Femur (tissue), 1 donor: ENCODE data around the gene ADH6.
A peak's percentile ranks its signal among the peaks of the same experiment; 100 is the strongest.
"Not testable (repeated sequence)": the region's sequence is repeated elsewhere in the genome, so short reads cannot be mapped to it uniquely, and the experiment has no call there.

ENCODE experiments used
- DNase-seq: peaks from one replicate; pipeline ENCODE4 v3.0.0-alpha.2; 2017

Gene ADH6

DNA sequence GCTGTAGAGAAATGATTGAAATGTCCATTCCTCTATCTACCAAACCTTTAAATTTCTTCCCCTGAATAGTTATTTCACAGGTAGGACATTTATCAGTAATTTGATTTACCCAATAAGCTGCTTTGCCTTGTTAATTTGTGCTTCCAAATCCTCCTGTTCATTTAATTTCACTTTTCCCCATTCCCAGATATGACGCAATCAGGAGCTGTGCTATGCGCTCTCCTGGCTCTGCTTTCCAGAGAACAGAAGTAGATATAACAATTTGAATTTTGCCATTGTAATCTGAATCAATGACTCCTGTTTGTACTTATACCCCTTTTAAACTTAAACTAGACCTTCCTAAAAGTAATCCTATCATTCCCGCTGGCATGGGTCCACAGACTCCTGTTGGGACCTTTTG is 29.1 kb downstream of the ADH6 start:
- DNase-seq = not testable (repeated sequence)

DNA sequence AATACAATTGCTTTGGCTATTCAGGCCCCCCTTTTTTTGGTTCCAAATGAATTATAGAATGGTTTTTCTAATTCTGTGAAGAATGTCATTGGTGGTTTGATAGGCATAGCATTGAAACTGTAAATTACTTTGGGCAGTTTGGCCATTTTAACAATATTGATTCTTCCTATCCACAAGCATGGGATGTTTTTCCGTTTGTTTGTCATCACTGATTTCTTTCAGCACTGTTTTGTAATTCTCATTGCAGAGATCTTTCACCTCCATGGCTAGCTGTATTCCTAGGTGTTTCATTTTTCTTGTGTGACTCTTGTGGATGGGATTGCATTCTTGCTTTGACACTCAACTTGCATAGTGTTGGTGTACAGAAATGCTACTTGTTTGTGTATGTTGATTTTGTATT is 33.0 kb downstream of the ADH6 start:
- no peak for DNase-seq

DNA sequence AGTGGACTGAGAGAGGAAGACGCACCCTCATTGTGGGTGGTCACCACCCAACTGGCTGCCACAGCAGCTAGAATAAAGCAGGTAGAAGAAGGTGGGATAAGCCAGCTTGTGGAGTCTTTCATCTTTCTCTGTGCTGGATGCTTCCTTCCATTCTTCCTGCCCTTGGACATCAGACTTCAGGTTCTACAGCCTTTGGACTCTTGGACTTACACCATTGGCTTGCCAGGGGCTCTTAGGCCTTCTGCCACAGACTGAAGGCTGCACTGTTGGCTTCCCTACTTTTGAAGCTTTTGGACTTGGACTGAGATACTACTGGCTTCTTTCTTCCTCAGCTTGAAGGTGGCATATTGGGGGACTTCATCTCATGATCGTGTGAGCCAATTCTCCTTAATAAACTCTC is 33.5 kb downstream of the ADH6 start:
- no peak for DNase-seq

DNA sequence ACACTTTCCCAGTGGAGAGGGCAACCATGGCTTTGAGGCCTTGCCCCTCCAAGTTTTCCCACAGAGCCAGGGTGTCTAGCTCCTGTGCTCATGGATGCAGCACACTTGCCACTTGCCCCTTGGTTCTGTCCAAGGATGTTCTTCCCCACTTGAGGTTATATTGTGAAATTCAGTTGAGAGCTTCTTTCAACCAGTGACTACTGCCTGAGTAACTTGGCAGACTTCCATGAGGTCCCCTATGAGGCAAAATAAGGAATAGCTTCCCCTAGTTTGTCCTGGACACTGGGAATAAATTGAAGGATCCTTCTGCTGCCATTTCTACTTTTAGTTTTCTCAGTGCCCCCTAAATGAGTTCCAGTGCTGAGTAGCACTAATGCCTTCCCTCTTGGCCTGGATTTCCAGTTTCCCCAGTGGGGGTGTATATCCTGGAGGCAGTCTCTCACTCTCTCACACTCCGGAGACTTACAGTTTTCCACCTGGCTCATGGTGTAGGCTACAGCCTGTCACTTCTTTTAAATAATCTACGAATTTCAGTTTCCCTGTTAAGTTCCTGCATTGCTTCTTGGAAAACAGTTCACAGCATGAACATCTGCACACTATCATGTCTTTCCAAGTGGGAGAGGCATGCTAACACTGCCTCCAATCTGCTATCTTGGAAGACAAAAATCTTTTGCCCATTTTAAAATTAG is 38.5 kb downstream of the ADH6 start:
- peak; percentile 35 for DNase-seq

DNA sequence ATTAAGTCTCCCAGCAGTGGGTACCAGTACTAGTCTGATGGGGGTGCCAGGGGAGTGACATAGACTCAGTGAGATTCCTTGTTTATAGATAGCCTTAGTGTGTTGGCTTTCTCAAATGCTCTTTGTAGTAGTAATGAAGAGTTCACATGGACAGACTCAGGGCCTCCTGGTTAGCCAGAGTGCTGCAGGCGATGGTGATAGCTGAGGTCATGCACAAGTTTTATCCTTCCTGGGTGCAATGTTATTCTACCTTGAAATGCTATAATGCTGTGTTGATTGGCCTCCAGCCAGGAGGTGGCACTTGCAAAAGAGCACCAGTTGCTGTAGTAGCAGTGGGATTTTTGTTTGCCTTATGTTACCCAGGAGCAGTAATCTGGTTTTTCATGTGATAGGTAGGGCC is 39.4 kb downstream of the ADH6 start:
- no peak for DNase-seq

GRCh38 chr4:99179178-99179577 is 39.9 kb downstream of the ADH6 start:
- no peak for DNase-seq

GRCh38 chr4:99166544-99166943 is 52.5 kb downstream of the ADH6 start:
- DNase-seq = no peak

GRCh38 chr4:99165978-99166377 is 53.1 kb downstream of the ADH6 start:
- no peak for DNase-seq

GRCh38 chr4:99161373-99162099 is 57.5 kb downstream of the ADH6 start:
- no peak for DNase-seq

GRCh38 chr4:99159699-99160098 is 59.3 kb downstream of the ADH6 start:
- no peak for DNase-seq

DNA sequence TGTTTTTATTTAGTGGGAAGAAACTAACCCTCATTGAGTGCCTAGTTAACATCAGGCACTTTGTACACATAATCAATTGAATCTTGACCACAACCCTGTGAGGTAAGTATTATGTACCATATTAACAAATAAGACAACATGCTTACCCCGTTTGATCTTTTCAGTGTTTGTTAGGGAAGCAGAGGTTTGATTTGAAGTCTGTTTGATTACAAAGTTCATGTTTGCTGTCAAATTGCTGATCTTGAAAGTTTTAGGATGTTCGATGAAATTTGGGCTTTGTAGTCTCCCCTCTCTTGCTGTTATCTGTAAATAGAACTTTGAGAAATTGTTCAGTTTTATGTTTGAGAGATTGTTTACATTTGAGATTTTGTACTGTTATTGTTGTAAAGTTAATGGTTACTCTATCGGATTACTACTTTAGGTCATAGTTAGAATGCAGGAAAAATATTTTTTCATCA is 61.5 kb downstream of the ADH6 start:
- no peak for DNase-seq

DNA sequence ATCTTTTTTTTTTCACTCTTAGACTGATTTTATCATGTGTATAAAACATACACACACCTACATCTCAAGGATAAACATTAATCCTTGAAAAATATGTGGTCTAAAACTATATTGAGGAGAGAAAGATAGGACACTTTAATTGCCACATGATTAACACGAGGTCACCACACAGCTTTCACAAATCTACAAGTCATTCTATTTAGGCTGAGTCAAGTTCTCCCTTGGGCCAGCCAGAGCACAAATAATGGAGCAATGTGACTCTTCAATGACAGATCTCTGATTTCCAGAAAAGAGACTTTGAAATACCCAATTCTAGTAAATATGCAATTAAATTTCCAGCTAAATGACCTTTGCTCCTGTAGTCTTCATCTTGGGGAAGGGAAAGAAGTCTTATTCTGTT is 62.1 kb downstream of the ADH6 start:
- no peak for DNase-seq

DNA sequence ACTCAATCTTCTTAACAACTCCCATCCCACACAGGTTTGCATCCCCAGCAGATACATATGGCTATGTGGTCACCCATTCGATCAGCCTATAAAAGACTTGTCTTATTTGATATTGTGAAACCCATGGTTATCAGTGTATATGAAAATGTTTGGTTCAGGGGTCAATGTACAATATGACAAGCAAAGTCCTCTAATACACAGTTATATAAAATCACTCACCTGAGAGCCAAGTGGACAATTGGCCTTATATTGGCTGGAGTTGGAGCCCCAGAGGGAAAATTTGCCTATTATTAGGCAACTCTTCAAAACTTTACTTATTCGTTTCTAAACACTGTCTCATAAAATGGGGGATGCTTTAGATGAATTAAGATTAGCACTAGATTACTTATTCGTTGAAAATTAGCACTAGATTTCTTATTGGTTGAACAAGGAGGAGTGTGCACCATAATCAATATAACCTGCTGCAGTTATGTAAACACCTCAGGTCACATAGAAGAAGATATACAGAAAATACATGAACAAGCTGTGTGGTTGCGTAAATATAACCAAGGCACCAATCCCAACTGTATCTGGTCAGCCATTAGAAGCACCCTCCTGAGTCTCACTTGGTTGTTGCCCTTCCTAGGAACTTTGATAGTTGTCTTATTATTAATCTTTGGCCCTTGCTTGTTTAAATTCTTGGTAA is 64.2 kb downstream of the ADH6 start:
- no peak for DNase-seq
